Small intestine (tissue), 7 donors: ENCODE results near the gene TSKU. TPM values are rescaled to one million over a fixed set of nuclear protein-coding genes. Genes with fewer than 3 reads are reported as not detected.

Source experiments
- DNase-seq, 2 donors: peaks; one replicate each; pipeline versions ENCODE4 v3.0.0 to v3.0.0-alpha.2; 2013
- FAIRE-seq: peaks from 2 replicates; lab custom pipeline; 2012; peaks lifted over from hg19 to GRCh38; lab: Jason Lieb, UNC
- H3K27ac ChIP-seq, 3 donors: one replicate each; pipeline ENCODE4 v1.5.1; 2013; ENCODE audit warnings: low read length in 2 of 3, mild to moderate bottlenecking in 2 of 3, control low read depth in 1 of 3, inconsistent platforms in 1 of 3, low read depth in 1 of 3, moderate library complexity in 1 of 3
- H3K27me3 ChIP-seq, 3 donors: one replicate each; pipeline ENCODE4 v1.6.1; 2013; ENCODE audit warnings: low read length in 3 of 3, inconsistent platforms in 1 of 3; ENCODE audit not compliant: control insufficient read depth in 3 of 3, insufficient read depth in 3 of 3
- H3K36me3 ChIP-seq, 3 donors: one replicate each; pipeline ENCODE4 v1.6.1; 2013; ENCODE audit warnings: low read length in 3 of 3, inconsistent platforms in 1 of 3, low read depth in 1 of 3, mild to moderate bottlenecking in 1 of 3, moderate library complexity in 1 of 3; ENCODE audit not compliant: control insufficient read depth in 3 of 3, insufficient read depth in 2 of 3
- H3K4me1 ChIP-seq, 3 donors: one replicate each; pipeline ENCODE4 v1.6.1; 2013; ENCODE audit warnings: low read length in 2 of 3, inconsistent platforms in 1 of 3, low read depth in 1 of 3, mild to moderate bottlenecking in 1 of 3, moderate library complexity in 1 of 3; ENCODE audit not compliant: control insufficient read depth in 3 of 3, insufficient read depth in 2 of 3
- H3K4me3 ChIP-seq, 3 donors: one replicate each; pipeline ENCODE4 v1.5.1; 2013; ENCODE audit warnings: low read length in 3 of 3, control low read depth in 1 of 3, inconsistent platforms in 1 of 3, low read depth in 1 of 3, mild to moderate bottlenecking in 1 of 3, moderate library complexity in 1 of 3
- H3K9me3 ChIP-seq, 2 donors: one replicate each; pipeline ENCODE4 v1.6.1; 2013; ENCODE audit warnings: low read depth in 1 of 2, low read length in 1 of 2; ENCODE audit not compliant: control insufficient read depth in 2 of 2, insufficient read depth in 1 of 2
- WGBS, 3 donors: extraction: QIAGEN DNeasy Blood & Tissue Kit; methylation state at CpG; one replicate each; pipeline ENCODE4 v1.1.7; 2013; 5-methylcytosine and 5-hydroxymethylcytosine counted together
- polyA plus RNA-seq, 4 donors: library from polyadenylated mRNA; stranded (reverse) in 3 of 4; unstranded in 1 of 4; fragments of 200-250 nt in 3 of 4; fragments of 120-200 nt in 1 of 4; gene quantifications; one replicate each; pipeline versions ENCODE4 v1.2.1 to v1.2.3, GENCODE V29; 2013
- donor health status: healthy with polysubstance abuse.
- donor health status: control.
- donor health status: control.
- donor health status: Bipolar disorder and iron deficiency.
- donor health status: healthy.

Gene TSKU
- polyA plus RNA-seq, 4 donors, result 21.9 to 42.7 (median 26.2) TPM

DNA sequence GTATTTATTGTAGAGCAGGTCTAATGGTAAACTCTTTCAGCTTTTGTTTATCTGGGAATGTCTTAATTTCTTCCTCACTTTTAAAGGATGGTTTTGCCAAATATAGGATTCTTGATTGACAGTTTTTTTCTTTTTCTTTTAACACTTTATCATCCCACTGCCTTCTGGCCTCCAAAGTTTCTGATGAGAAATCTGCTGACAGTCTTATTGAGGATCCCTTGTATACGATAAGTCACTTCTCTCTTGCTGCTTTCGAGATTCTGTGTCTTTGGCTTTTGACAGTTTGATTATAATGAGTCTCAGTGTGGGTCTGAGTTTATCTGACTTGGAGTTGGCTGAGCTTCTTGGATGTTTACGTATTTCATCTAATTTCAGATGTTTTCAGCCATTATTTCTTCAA, 6.7 kb upstream of the TSKU start:
- FAIRE-seq (no peak), DNase-seq (no peak)
- H3K36me3 ChIP-seq, result no peaks in the 10 kb centered on the region
- WGBS, 3 donors, result 84 to 96% (median 90%) methylated on average over 3 of the region's 3 CpGs
- H3K27me3 ChIP-seq, result no peaks in the 10 kb centered on the region
- peaks cover 0 to 18% of the 10 kb centered on the region in 2 donors for H3K9me3 ChIP-seq
- H3K4me1 ChIP-seq, result peaks cover 4 to 31% (median 14%) of the 10 kb centered on the region in 3 donors
- no peak overlapping the region for H3K4me3 ChIP-seq
- no peak overlapping the region for H3K27ac ChIP-seq

DNA sequence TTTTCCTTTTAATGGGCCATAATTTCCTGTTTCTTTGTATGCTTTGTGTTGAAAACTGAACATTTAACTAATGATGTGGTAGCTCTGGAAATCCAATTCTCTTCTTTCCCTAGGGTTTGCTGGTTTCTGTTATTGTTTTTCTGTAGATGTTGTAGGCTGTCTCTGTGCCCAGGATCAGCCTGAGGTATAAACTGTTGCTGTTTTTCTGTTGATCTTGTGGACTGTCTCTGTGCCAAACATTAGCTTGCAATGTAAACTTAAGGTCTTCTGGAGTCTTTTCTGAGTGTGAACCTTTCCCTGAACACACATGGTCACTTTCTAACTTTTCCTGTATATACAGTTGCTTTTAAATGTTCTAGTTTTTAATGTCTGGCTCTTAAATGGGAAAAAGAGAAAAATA, 5.9 kb upstream of the TSKU start:
- FAIRE-seq (no peak), DNase-seq (no peak)
- H3K4me1 ChIP-seq, result peaks cover 4 to 31% (median 9%) of the 10 kb centered on the region in 3 donors
- H3K9me3 ChIP-seq, result peaks cover 0 to 18% of the 10 kb centered on the region in 2 donors
- H3K4me3 ChIP-seq, result no peak overlapping the region
- no peaks in the 10 kb centered on the region for H3K36me3 ChIP-seq
- H3K27ac ChIP-seq, result no peak overlapping the region
- no peaks in the 10 kb centered on the region for H3K27me3 ChIP-seq

DNA sequence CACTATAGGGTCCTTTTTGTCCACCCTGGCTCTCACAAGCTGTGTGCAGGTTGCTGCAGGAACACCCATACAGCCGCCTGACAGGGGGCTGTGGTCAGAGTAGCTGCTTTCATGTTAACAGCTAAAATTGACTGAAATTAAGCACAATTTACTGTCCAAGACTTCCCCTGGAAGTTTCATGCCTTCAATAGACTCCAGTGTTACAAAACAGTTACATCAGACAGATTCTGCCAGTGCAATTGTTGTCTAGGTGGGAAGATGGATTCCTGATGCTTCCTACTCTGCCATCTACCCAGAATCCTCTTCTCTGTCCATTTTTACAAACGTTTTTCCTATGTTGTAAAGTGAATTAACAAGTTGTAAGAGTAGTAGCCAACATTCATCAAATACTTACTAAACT, 5.3 kb upstream of the TSKU start:
- H3K9me3 ChIP-seq, result peaks cover 0 to 16% of the 10 kb centered on the region in 2 donors
- no peak overlapping the region for H3K4me3 ChIP-seq
- peaks cover under 1 to 27% (median 6%) of the 10 kb centered on the region in 3 donors for H3K4me1 ChIP-seq
- no peak overlapping the region for H3K27ac ChIP-seq
- DNase-seq (no peak), FAIRE-seq (no peak)
- H3K27me3 ChIP-seq, result no peaks in the 10 kb centered on the region
- H3K36me3 ChIP-seq, result no peaks in the 10 kb centered on the region
- 41 to 57% (median 52%) methylated on average over 2 of the region's 2 CpGs for WGBS, 3 donors

DNA sequence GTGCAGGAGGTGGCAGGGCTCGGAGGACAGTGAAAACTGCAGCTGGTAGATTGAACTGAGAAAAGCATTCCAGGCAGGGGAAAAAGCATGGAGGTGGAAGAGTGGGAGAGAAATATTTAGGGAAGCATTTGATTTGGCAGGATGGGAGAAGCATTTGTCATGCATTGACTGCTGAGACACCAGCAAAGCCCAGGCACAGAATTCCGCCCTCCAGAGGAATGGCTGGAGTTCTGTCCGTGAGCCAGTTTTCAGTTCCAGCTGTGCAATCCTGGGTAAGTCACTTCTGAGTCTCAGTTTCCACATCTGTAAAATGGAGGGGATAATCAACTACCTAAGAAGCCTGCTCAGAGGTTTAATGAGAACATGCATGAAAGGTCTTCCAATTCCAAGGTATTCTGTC, 4.3 kb upstream of the TSKU start:
- DNase-seq (no peak), FAIRE-seq (no peak)
- Histone ChIP-seq H3K4me3 (no peak overlapping the region), H3K27ac (no peak overlapping the region), H3K4me1 (peaks cover 0 to 21% (median 0%) of the 10 kb centered on the region in 3 donors), H3K9me3 (peaks cover 0 to 14% of the 10 kb centered on the region in 2 donors), H3K36me3 (no peaks in the 10 kb centered on the region), H3K27me3 (no peaks in the 10 kb centered on the region)
- WGBS, 3 donors, result 83 to 91% (median 84%) methylated on average over 3 of the region's 3 CpGs

DNA sequence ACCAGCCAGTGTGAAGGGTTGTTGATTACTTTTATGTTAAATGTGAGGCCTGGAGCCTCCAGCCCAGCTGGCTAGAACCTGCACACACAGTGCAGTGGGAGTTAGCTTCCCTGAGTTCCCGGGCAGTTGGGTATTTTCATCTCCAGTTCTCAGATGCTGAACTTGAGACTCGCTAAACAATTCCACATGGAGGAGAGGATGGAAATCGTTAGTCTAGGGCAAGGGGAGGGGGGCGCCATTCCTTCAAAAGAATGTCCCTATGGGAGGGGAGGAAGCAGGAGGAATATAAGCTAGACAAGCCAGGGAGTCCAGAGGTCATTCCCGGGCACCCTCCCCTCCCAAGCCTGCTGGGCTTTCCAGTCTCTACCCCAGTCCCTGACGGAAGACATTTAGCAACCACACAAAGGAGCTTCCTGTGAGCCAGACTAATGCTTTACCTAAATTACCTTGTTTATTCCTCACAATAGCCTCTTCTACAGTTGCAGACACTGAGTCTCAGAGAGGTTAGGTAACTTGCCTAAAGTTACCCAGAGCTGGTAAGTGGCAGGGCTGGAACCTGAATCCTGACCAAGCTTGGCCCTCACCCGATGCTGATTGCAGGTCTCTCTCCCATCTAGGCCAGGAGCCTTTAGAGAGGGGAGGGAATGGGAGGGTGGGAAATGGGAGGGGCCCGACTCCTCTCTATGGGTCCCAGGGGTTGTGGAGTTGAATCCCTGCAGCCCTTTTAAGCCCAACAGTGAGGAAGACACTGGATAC, 1.9 kb upstream of the TSKU start:
- Histone ChIP-seq H3K4me1 (peaks cover 0 to 33% (median 0%) of the 10 kb centered on the region in 3 donors), H3K27me3 (no peaks in the 10 kb centered on the region), H3K27ac (peak overlapping the region; percentile 91 to 99 (median 93)), H3K9me3 (peaks cover 0 to 7% of the 10 kb centered on the region in 2 donors), H3K36me3 (peaks cover 0 to 2% (median 0%) of the 10 kb centered on the region in 3 donors), H3K4me3 (no peak overlapping the region)
- DNase-seq (peak; percentile 86 to 88), FAIRE-seq (no peak)
- 15 to 45% (median 36%) methylated on average over 7 to 8 of the region's 8 CpGs for WGBS, 3 donors

DNA sequence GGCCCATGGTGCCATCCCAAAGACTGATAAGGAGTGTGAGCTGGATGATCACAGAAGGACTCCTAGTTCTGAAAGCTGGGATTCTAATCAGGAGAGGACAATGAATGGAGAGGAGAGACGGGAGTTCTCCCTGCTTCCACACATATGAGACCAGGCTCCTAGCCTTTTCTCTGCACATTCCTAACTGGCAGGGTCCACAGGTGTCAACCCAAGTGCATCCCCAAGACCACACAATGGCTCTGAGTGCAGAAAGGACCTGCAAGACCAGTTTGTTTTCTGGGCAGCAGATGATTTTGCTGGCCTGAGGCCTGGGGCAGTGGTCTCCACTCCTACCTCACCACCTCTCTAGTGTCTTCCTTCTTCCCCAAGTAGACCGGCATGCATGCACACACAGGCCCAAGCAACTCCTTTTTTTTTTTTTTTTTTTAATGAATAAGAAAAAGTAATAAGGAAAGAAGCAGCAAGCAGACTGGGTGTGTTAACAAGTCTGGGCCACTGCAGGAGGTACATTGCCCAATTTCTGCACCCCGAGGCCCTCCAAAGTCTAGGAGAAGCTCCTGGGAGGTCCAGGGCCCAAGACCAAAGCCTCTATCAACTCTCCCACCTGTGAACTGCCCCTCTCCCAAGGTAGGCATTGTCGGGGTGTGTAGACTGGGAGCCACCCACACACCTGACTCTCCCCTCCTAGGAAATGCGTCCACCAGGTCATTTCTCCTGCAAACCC, 1.2 kb upstream of the TSKU start:
- peaks cover 0 to 35% (median 0%) of the 10 kb centered on the region in 3 donors for H3K4me1 ChIP-seq
- H3K4me3 ChIP-seq, result peak overlapping the region in 2 of 3 donors; percentile 84 to 91
- DNase-seq, result peak; percentile 37 to 50
- peaks cover 0 to 7% (median 0%) of the 10 kb centered on the region in 3 donors for H3K36me3 ChIP-seq
- no peak for FAIRE-seq
- H3K27ac ChIP-seq, result peak overlapping the region; percentile 91 to 99 (median 93)
- peaks cover 0 to 2% of the 10 kb centered on the region in 2 donors for H3K9me3 ChIP-seq
- 11 to 59% (median 41%) methylated on average over 5 of the region's 5 CpGs for WGBS, 3 donors
- no peaks in the 10 kb centered on the region for H3K27me3 ChIP-seq

DNA sequence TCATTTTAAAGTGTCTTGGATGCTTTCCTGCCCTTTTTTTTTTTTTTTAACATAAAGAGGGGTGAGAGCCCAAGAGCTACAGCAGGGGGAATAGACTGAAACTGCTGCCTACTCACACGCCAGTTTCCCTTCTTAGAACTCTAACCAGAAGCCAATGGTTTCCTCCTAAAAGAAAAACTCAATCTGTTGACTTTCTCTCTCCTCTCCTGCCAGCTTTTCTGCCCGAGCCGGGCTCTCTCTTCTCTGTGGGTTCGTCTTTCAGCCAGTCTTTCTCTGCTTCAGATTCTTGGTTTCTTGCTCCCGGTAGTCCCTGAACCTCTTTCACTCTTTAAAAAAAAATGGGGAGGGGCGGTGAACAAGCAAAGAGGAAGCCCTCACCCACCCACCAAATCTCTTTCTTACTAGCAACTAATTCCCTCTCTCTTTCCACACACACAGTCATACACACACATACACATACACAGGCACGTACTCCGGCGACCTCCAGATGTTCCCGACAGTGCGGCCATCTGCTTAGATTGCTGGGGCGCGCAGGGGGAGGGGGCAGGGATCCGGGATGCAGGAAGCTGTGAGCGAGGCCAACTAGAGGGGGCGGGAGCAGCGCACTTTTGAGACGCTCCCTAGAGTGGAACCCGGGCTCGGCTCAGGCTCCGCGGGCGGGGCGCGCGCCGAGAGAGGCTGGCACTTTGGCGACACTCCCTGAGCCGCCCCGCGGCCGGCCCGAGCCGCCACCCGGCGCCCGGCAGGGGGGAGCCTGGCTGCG, 444 bp upstream of the TSKU start:
- H3K4me1 ChIP-seq, result peaks cover 0 to 40% (median 3%) of the 10 kb centered on the region in 3 donors
- FAIRE-seq (no peak), DNase-seq (peak; percentile 90 to 95)
- H3K27ac ChIP-seq, result peak overlapping the region; percentile 91 to 99 (median 93)
- peaks cover 0 to 2% of the 10 kb centered on the region in 2 donors for H3K9me3 ChIP-seq
- H3K27me3 ChIP-seq, result no peaks in the 10 kb centered on the region
- H3K36me3 ChIP-seq, result peaks cover 0 to 15% (median 0%) of the 10 kb centered on the region in 3 donors
- 1 to 2% (median 2%) methylated on average over 28 to 38 of the region's 38 CpGs for WGBS, 3 donors
- peak overlapping the region; percentile 69 to 91 (median 84) for H3K4me3 ChIP-seq
